ENCODE data around the gene ACACB. TPM values are rescaled to one million over a fixed set of nuclear protein-coding genes. Genes with fewer than 3 reads are reported as not detected.
A peak's percentile ranks its signal among the peaks of the same experiment; 100 is the strongest.

The ACACB gene
- total RNA-seq, 1 donor from 2014 or later: 12.9 TPM

GRCh38 chr12:109305547-109305946, 189.2 kb downstream of the ACACB start:
- no peak overlapping the region for H3K27ac Mint-ChIP-seq
- H3K9me3 Mint-ChIP-seq: no peaks in the 10 kb centered on the region
- no peak overlapping the region for H3K4me3 Mint-ChIP-seq (ENCODE audit: low read depth)
- H3K4me1 Mint-ChIP-seq (ENCODE audit: low read depth): peaks cover 4% of the 10 kb centered on the region
- intact Hi-C loops (cut with micrococcal nuclease): no loop called here
- peaks cover 48% of the 10 kb centered on the region for H3K27me3 Mint-ChIP-seq (ENCODE audit: low read depth)
- no peaks in the 10 kb centered on the region for H3K36me3 Mint-ChIP-seq (ENCODE audit: low read depth)
- DNase-seq (ENCODE audit: low spot score): no peak

- no peak overlapping the region for H3K4me3 Mint-ChIP-seq (ENCODE audit: low read depth)
- H3K9me3 Mint-ChIP-seq: no peaks in the 10 kb centered on the region
- H3K27me3 Mint-ChIP-seq (ENCODE audit: low read depth): peaks cover 61% of the 10 kb centered on the region
- no peak overlapping the region for H3K27ac Mint-ChIP-seq
- no peaks in the 10 kb centered on the region for H3K36me3 Mint-ChIP-seq (ENCODE audit: low read depth)
- DNase-seq (ENCODE audit: low spot score): no peak
- H3K4me1 Mint-ChIP-seq (ENCODE audit: low read depth): peaks cover 7% of the 10 kb centered on the region
- intact Hi-C loops (cut with micrococcal nuclease): no loop called here
These were observed 190.7 kb downstream of the ACACB start for GRCh38 chr12:109307051-109307450.

- Mint-ChIP-seq H3K27ac (no peak within 1 kb of the TSS), H3K4me3 (ENCODE audit: low read depth) (peak within 1 kb of the TSS; percentile 76), H3K27me3 (ENCODE audit: low read depth) (peaks cover 72% of the 10 kb centered on the region), H3K36me3 (ENCODE audit: low read depth) (no peaks in the 10 kb centered on the region), H3K4me1 (ENCODE audit: low read depth) (peaks cover 7% of the 10 kb centered on the region), H3K9me3 (no peaks in the 10 kb centered on the region)
- intact Hi-C loops (cut with micrococcal nuclease): no loop called here
- no peak for DNase-seq (ENCODE audit: low spot score)
These were observed 192.4 kb downstream of the ACACB start, which contains the start of gene FOXN4 for GRCh38 chr12:109308534-109309380. Gene FOXN4, minus strand, starts transcription at chr12:109309284. Its CDS starts 963 bp downstream, at chr12:109308321.

- Mint-ChIP-seq H3K27ac (no peak overlapping the region), H3K9me3 (no peaks in the 10 kb centered on the region), H3K4me1 (ENCODE audit: low read depth) (peaks cover 7% of the 10 kb centered on the region), H3K36me3 (ENCODE audit: low read depth) (no peaks in the 10 kb centered on the region), H3K27me3 (ENCODE audit: low read depth) (peaks cover 70% of the 10 kb centered on the region), H3K4me3 (ENCODE audit: low read depth) (peak overlapping the region; percentile 76)
- no peak for DNase-seq (ENCODE audit: low spot score)
- intact Hi-C loops (cut with micrococcal nuclease): no loop called here
These were observed 193.2 kb downstream of the ACACB start for GRCh38 chr12:109309381-109310246.

GRCh38 chr12:109310247-109311125, 194.1 kb downstream of the ACACB start:
- DNase-seq (ENCODE audit: low spot score): no peak
- Mint-ChIP-seq H3K4me1 (ENCODE audit: low read depth) (peaks cover 7% of the 10 kb centered on the region), H3K9me3 (no peaks in the 10 kb centered on the region), H3K27me3 (ENCODE audit: low read depth) (peaks cover 73% of the 10 kb centered on the region), H3K4me3 (ENCODE audit: low read depth) (peak overlapping the region; percentile 69), H3K36me3 (ENCODE audit: low read depth) (no peaks in the 10 kb centered on the region), H3K27ac (no peak overlapping the region)
- intact Hi-C loops (cut with micrococcal nuclease): no loop called here

Other genes with a start within 250 kb of the ACACB start
- not detected in 2 replicates for gene DAO, start 236.5 kb upstream of the ACACB start, total RNA-seq
- gene SVOP, start 95.5 kb upstream of the ACACB start, total RNA-seq: not detected in 2 replicates
- gene USP30, start 64.0 kb upstream of the ACACB start, total RNA-seq: 6.8 and 7.3 TPM in 2 replicates
- 33.4 and 34.9 TPM in 2 replicates for gene ALKBH2, start 23.1 kb upstream of the ACACB start, total RNA-seq
- 82.5 and 86.2 TPM in 2 replicates for gene UNG, start 19.0 kb upstream of the ACACB start, total RNA-seq
- not detected in 2 replicates for gene FOXN4, start 192.7 kb downstream of the ACACB start, total RNA-seq
- gene MYO1H, start 231.3 kb downstream of the ACACB start, total RNA-seq: not detected in 2 replicates

All from activated T-helper 2 cell treated with anti-CD3 and anti-CD28 coated beads, Interferon-gamma antibody, Interleukin-2, Interleukin-4, amounts not matched to agents 10 μg/mL and 5 μg/mL and 100 μg/mL, durations not matched to agents 14 hours and 24 hours and 36 hours (primary cell).